BE2C (cell line): ENCODE results near the gene CTBP1.
"Not testable (repeated sequence)": the region's sequence is repeated elsewhere in the genome, so short reads cannot be mapped to it uniquely, and the experiment has no call there.

Source experiments
- DNase-seq: peaks from one replicate; pipeline ENCODE4 v3.0.0-alpha.2; 2020
- H3K27me3 ChIP-seq: fragments of 250-450 bp; sonication (Bioruptor Pico); 2 replicates; pipeline ENCODE4 v1.5.1; 2020; ENCODE audit warnings: mild to moderate bottlenecking
- H3K36me3 ChIP-seq: fragments of 250-450 bp; sonication (Bioruptor Pico); 2 replicates; pipeline ENCODE4 v1.5.1; 2020; ENCODE audit warnings: mild to moderate bottlenecking
- H3K4me1 ChIP-seq: fragments of 250-450 bp; sonication (Bioruptor Pico); 2 replicates; pipeline ENCODE4 v1.5.1; 2020
- H3K4me3 ChIP-seq: 2 replicates; pipeline ENCODE4 v1.5.1; 2011; ENCODE audit warnings: low read depth, low read length
- H3K9me3 ChIP-seq: fragments of 250-450 bp; sonication (Bioruptor Pico); 2 replicates; pipeline ENCODE4 v1.5.1; 2020
- TF ChIP-seq, protein P1 (sequence below): IDR thresholded peaks from 2 replicates; pipeline ENCODE4 v1.5.1; 2012; ENCODE audit warnings: mild to moderate bottlenecking, low read depth, low read length

CTBP1 gene

DNA sequence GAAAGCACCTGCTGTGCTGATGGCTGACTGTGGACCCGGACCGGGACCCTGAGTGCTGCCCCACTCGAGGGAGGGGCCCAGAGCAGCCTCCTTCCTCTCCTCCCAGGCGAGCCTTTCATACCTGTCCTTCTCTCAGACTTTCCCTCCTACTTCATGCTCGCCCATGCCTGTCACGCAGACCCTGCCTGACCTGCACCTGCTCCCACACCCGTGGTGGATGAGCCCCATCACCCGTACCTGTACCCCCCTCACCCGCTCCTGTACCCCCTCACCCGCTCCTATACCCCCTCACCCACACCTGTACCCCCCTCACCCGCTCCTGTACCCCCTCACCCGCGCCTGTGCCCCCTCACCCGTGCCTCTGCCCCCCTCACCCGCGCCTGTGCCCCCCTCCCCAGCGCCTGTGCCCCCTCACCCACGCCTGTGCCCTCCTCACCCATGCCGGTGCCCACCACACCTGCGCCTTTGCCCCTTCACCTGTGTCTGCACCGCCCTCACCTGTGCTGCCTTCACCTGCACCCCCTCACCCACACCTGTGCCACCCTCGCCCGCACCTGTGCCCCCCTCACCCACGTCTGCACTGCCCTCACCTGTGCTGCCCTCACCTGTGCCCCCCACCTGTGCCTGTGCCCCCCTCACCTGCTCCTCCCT lies 46.6 kb upstream of the CTBP1 start:
- H3K4me3 ChIP-seq, result no peak overlapping the region
- H3K36me3 ChIP-seq, result peaks cover 24% of the 10 kb centered on the region
- H3K27me3 ChIP-seq, result no peaks in the 10 kb centered on the region
- no peaks in the 10 kb centered on the region for H3K9me3 ChIP-seq
- no peaks in the 10 kb centered on the region; the same call in 1 of the 2 replicates for H3K4me1 ChIP-seq
- TF ChIP-seq, protein P1, sequence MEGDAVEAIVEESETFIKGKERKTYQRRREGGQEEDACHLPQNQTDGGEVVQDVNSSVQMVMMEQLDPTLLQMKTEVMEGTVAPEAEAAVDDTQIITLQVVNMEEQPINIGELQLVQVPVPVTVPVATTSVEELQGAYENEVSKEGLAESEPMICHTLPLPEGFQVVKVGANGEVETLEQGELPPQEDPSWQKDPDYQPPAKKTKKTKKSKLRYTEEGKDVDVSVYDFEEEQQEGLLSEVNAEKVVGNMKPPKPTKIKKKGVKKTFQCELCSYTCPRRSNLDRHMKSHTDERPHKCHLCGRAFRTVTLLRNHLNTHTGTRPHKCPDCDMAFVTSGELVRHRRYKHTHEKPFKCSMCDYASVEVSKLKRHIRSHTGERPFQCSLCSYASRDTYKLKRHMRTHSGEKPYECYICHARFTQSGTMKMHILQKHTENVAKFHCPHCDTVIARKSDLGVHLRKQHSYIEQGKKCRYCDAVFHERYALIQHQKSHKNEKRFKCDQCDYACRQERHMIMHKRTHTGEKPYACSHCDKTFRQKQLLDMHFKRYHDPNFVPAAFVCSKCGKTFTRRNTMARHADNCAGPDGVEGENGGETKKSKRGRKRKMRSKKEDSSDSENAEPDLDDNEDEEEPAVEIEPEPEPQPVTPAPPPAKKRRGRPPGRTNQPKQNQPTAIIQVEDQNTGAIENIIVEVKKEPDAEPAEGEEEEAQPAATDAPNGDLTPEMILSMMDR, result no peak
- no peak for DNase-seq

DNA sequence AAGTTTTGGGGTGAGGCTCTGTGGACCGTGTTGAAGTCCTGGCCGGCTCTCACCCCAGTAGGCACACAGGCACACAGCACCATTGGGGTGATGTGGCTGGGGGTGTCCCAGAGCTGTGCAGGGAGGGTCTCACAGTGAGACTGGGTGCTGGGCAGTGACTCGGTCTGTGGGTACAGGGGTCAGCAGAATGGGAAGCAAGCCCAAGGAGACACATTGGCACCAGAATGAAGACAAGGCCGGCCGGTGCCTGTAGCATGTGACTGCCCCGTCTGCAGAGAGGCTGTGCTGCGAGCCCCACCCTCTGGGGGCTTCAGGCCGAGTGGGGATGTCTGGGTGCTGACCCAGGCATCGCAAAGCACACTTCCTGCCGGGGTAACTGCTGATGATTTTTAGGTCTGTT lies 46.0 kb upstream of the CTBP1 start:
- Histone ChIP-seq H3K27me3 (no peaks in the 10 kb centered on the region), H3K9me3 (no peaks in the 10 kb centered on the region), H3K36me3 (peaks cover 17% of the 10 kb centered on the region), H3K4me3 (no peak overlapping the region), H3K4me1 (no peaks in the 10 kb centered on the region; the same call in 1 of the 2 replicates)
- DNase-seq, result no peak
- TF ChIP-seq, protein P1, result no peak

DNA sequence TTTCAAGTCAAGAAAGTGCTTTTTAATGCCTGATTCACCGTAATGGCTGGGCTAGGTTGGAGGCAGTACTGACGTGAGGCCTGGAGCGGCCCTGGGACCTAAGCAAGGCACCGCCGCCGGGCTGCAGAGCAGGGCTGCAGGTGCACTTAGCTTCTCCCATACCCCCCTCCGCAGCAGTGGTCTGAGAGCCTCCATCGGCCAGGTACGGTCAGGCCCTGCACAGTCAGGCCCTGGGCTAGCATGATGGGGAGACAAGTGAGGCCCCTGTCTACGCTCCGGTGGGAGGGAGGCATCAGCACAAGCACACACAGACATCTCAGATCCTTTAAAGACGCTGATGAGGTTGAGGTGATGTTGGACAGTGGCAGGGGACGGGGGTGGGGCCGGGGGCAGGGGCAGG lies 45.5 kb upstream of the CTBP1 start:
- Histone ChIP-seq H3K27me3 (no peaks in the 10 kb centered on the region), H3K4me3 (no peak overlapping the region), H3K36me3 (peaks cover 14% of the 10 kb centered on the region), H3K4me1 (no peaks in the 10 kb centered on the region; the same call in 1 of the 2 replicates), H3K9me3 (no peaks in the 10 kb centered on the region)
- DNase-seq, result no peak
- TF ChIP-seq, protein P1, result no peak

DNA sequence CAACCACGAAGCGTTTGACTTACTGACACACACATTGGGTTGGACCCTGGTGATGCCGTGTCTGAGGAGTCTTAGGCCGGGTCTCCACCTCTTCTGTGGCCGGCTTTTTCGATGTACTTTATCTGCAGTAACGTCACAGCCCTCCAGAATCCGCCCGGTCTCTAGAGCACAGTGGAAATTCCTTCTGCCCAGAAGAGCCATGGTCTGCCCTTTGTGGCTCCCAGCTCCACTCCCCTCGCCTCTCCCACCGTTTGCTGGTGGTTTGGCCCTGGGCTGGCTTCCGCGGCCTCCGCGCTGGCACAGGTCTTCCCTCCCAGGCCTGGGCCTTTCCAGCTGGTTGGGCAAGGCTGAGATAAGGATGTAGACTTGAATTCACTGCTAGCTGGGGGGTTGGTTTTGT lies 45.1 kb upstream of the CTBP1 start:
- H3K9me3 ChIP-seq, result no peaks in the 10 kb centered on the region
- no peaks in the 10 kb centered on the region; the same call in 1 of the 2 replicates for H3K4me1 ChIP-seq
- no peak overlapping the region for H3K4me3 ChIP-seq
- DNase-seq, result no peak
- peaks cover 10% of the 10 kb centered on the region for H3K36me3 ChIP-seq
- no peaks in the 10 kb centered on the region for H3K27me3 ChIP-seq
- TF ChIP-seq, protein P1, result no peak

DNA sequence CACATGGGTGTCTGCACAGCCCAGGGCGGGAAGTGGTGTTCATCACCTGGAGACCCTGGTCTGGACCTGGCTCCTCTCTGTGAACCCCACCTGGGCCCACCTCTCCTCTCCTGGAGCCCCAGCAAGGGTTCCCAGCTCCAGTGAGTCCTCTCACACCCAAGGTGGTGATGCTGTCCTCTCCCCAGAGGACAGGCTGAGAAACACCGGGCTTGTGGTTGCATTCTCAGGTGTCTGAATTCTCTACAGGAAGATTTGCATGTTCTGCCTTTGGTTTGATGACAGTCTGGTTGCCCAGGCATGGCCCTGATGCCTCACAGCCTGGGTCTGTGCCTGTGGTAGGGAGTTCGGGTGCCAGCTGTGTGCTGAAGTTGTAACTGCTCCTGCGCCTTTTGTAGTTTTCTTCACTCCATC lies 44.6 kb upstream of the CTBP1 start:
- peaks cover 9% of the 10 kb centered on the region for H3K36me3 ChIP-seq
- no peaks in the 10 kb centered on the region for H3K9me3 ChIP-seq
- no peak overlapping the region for H3K4me3 ChIP-seq
- H3K27me3 ChIP-seq, result no peaks in the 10 kb centered on the region
- no peak for DNase-seq
- no peaks in the 10 kb centered on the region; the same call in 1 of the 2 replicates for H3K4me1 ChIP-seq
- TF ChIP-seq, protein P1, result no peak

DNA sequence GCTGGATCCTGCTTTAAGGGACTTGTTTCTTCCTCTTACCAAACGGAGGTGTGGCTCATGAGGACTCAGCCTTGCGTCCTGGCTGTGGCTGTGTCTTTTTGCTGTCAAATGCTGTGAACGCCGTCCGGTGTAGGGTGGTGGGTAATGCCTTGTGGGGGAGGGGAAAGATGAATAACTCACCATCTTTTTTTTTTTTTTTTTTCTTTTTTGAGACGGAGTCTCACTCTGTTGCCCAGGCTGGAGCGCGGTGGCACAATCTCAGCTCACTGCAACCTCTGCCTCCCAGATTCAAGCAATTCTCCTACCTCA lies 43.7 kb upstream of the CTBP1 start:
- not testable (repeated sequence) for H3K4me1 ChIP-seq, DNase-seq, H3K36me3 ChIP-seq, H3K4me3 ChIP-seq, H3K9me3 ChIP-seq, H3K27me3 ChIP-seq
